Epidermal melanocyte (primary cell): ENCODE measurements around the gene ADD1.

Source experiments
- DNase-seq: peaks from one replicate; pipeline ENCODE4 v3.0.0; 2011; ENCODE audit warnings: low spot score; ENCODE audit not compliant: insufficient read length

ADD1 gene

DNA sequence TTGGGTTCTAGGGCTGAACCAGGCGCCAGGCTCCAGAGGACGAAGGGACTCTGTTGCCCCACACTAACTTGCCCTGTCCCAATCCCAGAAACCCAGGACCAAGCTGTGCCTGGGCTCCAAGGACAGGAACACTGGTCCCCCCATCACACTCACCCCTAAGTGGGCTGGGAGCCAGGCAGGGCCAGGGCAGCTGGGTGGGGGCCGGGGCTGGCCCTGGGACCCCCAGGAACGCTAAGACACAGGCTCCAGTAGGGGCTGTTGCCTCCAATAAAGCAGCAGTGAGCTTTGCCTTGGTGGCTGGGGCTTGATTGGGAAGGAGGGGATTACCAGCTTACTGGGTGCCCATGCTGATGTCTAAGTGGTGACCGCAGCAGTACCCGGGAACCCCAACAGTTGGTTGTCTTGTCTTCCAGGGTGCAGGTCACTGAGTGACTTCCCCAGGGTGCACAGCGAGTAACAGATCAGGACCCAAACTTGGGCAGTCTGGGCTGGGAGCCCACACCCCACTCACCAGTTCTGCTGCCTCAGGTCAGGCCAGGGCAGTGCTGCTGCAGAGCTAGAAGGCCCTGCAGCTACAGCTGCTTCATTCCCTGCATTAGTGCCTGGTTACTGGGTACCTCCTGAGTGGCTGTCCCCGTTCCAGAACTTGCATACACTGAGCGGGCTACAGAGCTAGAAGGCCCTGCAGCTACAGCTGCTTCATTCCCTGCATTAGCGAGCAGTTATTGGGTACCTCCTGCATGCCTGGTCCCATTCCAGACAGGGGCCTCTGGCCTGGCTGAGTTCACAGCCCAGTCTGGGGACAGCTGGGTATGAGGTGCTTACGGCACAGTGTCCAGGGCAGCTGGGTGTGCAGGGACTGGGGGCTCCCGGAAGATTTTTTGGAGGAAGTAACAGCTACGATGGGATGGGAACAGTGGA, 9.4 kb upstream of the ADD1 start:
- no peak for DNase-seq

DNA sequence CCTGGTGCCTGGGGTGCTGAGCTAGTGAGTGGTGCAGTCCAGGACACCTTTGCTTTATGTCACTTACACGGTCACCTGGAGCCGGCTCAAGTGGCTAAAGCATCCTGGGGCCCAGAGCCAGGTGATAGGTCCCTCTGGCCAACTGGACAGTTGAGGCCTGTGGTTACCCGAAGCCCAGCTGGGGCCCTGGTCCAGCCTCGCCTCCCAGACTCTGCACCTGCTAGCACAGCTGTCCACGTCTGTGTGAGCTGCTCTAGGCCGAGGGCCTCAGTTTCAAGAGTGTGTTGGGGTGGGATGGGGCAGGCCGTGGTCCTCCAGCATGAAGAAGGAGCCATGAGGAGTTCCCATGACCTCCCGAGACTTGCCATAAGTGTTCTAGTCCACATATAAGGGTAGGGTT, 7.7 kb upstream of the ADD1 start:
- no peak for DNase-seq

GRCh38 chr4:2836391-2836859, 7.2 kb upstream of the ADD1 start:
- no peak for DNase-seq

GRCh38 chr4:2837110-2837903, 6.3 kb upstream of the ADD1 start:
- DNase-seq = no peak

GRCh38 chr4:2837904-2838496, 5.6 kb upstream of the ADD1 start:
- DNase-seq = peak; percentile 76

- no peak for DNase-seq
Measured at GRCh38 chr4:2839060-2839459, 4.6 kb upstream of the ADD1 start.

GRCh38 chr4:2842687-2843262, 869 bp upstream of the ADD1 start:
- DNase-seq = no peak

GRCh38 chr4:2843941-2844584, 419 bp downstream of the ADD1 start:
- DNase-seq = no peak

DNA sequence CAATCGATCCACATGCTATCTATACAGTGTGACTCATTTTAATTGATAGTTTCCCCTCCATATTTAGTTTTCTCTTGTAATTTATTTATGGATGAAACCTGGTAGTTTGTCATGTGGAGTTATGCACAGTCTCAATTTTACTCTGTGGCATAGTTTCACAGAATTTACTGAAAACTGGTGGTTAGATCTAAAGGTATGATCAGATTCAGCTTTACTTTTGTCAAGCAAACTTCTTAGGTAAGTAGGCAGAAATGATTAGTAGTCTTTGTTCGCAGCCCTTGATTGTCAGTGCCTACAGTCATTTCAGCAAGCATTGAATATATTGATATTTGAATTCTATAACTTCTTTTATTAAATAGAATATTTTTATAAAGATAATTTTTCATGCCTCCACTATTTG, 2.5 kb downstream of the ADD1 start:
- no peak for DNase-seq

- DNase-seq = no peak
Measured at GRCh38 chr4:2847302-2847871, 3.7 kb downstream of the ADD1 start.

DNA sequence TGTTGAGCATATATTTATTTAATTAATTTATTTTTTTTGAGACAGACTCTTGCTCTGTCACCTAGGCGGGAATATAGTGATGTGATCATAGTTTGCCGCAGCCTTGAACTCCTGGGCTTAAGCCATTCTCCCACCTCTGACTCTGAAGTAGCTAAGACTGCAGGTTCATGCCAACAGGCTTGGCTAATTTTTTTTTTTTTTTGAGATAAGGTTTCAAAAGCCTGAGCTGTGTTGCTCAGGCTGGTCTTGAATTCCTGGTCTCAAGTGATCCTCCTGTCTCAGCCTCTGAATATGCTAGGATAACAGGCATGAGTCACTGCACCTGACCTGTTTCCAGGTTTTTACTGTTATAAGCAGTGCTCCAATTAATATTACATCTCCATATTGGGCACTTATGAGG, 4.8 kb downstream of the ADD1 start:
- DNase-seq = no peak

DNA sequence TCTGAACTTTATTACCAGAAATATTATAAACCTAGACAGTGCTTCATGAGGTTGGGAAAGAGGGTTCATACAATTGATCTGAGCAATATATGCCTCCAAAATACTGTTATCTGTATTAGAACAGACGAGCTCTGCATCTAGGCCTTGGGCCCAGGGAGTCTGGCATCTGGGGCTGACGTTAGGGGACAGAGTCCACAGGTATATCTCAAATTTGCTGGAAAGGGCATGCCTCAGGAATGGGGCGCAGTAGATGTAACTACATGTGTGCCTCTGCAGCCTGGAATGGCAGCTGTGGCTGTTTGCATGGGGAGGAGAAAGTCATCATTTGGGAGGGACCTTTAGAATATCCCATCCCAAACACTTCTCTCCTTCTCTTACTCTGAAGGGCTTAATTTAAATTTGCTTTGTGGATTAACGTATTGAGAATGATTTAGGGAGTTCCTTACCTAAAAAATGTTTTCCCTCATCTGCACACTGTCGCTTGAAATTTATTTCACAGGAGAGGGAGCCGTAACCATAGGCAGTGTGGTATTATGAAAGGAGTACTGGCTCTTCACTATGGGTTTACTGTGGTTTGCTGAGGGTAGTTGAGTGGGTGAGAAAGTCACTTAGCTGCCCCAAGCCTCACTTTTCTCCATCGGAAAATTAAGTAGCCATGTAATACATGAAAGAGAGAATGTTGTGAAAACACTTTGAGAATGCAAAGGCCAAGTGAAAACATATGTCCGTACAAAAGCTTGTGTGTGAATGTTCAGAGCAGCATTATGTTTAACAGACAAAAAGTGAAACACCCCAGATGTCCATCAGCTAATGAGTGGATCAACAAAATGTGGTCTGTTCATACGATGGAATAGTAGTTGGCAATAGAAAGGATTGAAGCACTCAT, 5.9 kb downstream of the ADD1 start:
- DNase-seq = no peak

DNA sequence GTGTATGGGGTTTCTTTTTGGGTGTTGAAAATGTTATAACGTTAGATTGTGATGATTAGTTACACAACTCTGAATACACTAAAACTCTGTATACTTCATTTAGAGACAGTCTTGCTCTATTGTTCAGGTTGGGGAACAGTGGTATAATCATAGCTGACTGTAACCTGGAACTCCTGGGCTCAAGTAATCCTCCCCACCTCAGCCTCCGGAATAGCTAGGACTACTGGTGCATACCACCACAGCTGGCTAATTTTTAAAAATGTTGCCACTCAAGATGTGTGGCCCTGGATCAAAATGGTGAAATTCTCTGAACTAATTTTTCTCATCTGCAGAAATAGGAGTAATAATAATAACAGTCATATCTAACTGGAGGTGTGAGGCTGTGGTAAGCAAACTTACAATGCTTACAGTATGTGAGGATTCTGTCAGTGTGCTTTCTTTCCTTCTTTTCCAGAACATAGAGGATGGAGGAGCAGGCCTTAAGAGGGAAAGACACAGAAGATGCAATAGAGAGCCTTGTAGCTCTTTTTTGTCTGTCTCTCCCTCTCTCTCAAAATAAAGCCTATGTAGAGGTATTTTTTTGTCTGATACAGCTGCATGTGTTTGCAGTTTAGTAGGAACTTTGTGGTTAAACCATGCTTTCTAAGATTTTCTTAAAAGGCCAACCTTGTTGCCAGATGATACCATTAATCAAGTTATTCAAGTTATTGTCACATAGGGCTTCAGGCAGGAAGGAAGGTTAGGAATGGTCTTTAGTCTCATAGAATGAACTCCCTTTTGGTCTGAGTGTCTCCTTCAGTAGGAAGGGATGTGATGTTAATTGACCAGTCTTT, 7.5 kb downstream of the ADD1 start:
- DNase-seq = no peak

DNA sequence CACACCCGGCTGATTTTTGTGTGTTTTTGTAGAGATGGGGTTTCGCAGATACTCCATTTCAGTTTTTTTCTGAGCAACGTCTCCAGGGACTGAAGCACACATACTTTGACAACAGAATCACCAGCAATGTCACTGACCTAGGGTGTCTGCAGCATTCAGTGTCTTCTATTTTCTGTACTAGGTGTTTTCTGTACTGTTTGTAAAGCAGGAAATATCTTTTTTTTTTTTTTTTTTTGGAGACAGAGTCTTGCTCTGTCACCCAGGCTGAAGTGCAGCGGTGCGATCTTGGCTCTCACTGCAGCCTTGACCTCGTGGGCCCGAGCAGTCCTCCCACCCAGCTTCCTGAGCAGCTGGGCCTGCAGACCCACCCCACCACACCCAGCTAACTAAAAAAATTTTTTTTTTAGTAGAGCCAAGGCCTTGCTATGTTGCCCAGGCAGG, 8.9 kb downstream of the ADD1 start:
- no peak for DNase-seq

- DNase-seq = no peak
Measured at GRCh38 chr4:2855584-2855983, 11.9 kb downstream of the ADD1 start.

- DNase-seq = no peak
Measured at GRCh38 chr4:2856266-2856665, 12.6 kb downstream of the ADD1 start.

DNA sequence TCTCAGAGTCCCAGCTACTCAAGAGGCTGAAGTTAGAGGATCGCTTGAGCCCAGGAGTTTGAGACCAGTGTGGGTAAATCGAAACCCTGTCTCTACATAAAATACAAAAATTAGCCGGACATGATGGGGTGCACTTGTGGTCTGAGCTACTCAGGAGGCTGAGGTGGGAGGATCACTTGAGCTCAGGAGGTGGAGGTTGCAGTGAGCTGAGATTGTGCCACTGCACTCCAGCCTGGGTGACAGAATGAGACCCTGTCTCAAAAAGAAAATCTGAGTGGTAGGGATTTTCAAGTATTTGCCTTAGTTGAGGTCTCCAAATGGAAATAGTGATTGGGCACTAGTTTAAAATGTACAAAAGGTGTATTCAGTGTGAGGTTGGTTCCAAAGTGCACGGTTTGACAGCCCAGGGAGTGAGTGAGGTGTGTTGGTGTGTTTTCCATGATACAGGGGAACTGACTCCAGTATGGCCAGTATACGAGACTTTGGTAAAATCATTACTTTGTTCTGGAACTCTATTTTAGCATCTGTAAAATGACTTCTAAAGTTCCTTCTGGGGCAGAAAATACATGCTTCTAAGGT, 13.8 kb downstream of the ADD1 start:
- no peak for DNase-seq

DNA sequence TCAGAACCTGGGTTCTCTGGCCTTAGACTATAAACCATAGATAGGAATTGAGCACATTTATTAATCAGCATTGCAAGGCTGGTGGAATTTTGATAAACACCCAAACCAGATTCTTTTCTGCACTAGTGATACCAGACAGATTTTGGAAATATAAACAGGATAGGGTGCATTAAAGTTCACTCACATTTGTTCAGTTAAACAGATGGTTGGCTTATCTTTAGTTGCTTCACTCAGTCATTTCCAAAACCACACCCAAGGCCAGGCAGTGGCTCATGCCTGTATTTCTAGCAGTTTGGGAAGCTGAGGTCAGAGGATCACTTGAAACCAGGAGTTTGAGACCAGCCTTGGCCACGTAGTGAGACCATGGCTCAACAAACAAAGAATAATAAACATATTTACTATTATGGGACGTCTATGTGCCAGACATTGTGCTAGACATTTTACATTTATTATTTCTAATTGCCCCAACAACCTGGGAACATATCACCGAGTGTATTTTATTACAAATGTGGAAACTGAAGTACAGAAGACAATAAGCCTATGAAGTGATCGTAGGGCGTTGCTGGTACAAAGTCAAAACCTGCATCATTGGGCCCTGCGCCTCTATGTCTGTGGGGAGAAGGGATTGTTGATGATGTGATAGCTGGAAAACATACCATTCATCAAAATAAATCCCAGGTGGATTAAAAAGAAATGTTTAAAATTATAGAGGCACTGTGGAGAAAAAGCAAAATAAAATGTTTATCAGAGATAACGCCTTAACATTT, 15.0 kb downstream of the ADD1 start:
- DNase-seq = no peak
